Endothelial cell (in vitro differentiated cells): ENCODE results near the gene RASA3. TPM values are rescaled to one million over a fixed set of nuclear protein-coding genes. Genes with fewer than 3 reads are reported as not detected.

Experiments
- DNase-seq: peaks from one replicate; pipeline ENCODE4 v3.0.0; 2021; ENCODE audit warnings: low spot score
- H3K27ac Mint-ChIP-seq: one replicate; pipeline ENCODE4 v1.8.0; 2021; ENCODE audit warnings: mixed read lengths, inconsistent platforms; ENCODE audit not compliant: unreplicated experiment
- H3K27me3 Mint-ChIP-seq: one replicate; pipeline ENCODE4 v1.8.0; 2021; ENCODE audit warnings: mild to moderate bottlenecking, moderate library complexity, mixed read lengths, inconsistent platforms; ENCODE audit not compliant: unreplicated experiment
- H3K36me3 Mint-ChIP-seq: one replicate; pipeline ENCODE4 v1.8.0; 2021; ENCODE audit warnings: mild to moderate bottlenecking, low read depth, mixed read lengths, inconsistent platforms; ENCODE audit not compliant: unreplicated experiment
- H3K4me1 Mint-ChIP-seq: one replicate; pipeline ENCODE4 v1.8.0; 2021; ENCODE audit warnings: mild to moderate bottlenecking, mixed read lengths, inconsistent platforms; ENCODE audit not compliant: unreplicated experiment
- H3K4me3 Mint-ChIP-seq: one replicate; pipeline ENCODE4 v1.8.0; 2021; ENCODE audit warnings: mild to moderate bottlenecking, mixed read lengths, inconsistent platforms; ENCODE audit not compliant: unreplicated experiment
- H3K9me3 Mint-ChIP-seq: one replicate; pipeline ENCODE4 v1.8.0; 2021; ENCODE audit warnings: mixed read lengths, inconsistent platforms; ENCODE audit not compliant: unreplicated experiment
- CTCF ChIP-seq: fragments of 200-600 bp; sonication (generic); IDR thresholded peaks from one replicate; pipeline ENCODE4 v1.5.0; 2021; ENCODE audit warnings: antibody characterized with exemption; ENCODE audit not compliant: unreplicated experiment
- total RNA-seq: library from RNA; stranded (reverse); fragmentation: NEBNext Ultra II Directional; extraction: Animal tissue kit (Norgen Biotek cat#: 25700); gene quantifications from one replicate; pipeline ENCODE4 v1.2.1, GENCODE V29; 2021; ENCODE audit not compliant: unreplicated experiment

The RASA3 gene
- total RNA-seq, 1 donor from 2014 or later = 34.0 TPM

DNA sequence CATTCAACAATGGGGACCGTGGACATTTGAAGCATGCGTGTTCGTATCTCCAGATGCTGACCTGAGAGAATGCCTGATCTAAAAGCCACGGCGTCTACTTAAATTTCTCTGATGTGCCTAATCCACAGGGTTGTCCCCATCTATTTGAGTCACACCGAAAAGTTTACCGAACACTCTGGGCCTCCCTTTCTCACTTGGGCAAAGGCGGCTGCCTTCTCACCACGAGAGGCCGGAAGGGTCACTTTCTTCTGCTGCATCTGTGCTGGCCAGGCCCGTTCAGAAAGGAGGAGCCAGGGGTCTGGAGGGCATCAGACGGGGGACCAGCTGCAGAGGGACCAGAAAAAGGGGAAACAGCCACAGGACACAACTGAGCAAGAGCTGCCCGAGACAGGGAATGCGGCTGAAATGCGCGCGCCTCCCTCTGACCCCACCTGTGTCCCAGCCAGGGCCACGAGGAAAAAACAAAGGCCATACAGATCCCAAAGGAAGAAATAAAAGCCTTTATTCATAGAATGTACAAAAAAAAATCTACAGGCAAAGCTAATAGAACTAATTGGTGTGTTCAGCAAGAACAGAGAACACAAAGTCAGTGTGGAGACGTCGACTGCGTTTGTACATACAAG lies 87.2 kb downstream of the RASA3 start:
- no peak for DNase-seq
- H3K27ac Mint-ChIP-seq = peak overlapping the region; percentile 38
- H3K27me3 Mint-ChIP-seq = peaks cover 14% of the 10 kb centered on the region
- TF ChIP-seq CTCF = no peak
- H3K4me3 Mint-ChIP-seq = no peak overlapping the region
- H3K9me3 Mint-ChIP-seq = no peaks in the 10 kb centered on the region
- peaks cover 17% of the 10 kb centered on the region for H3K4me1 Mint-ChIP-seq
- peaks cover 9% of the 10 kb centered on the region for H3K36me3 Mint-ChIP-seq

- TF ChIP-seq CTCF = no peak
- peaks cover 9% of the 10 kb centered on the region for H3K36me3 Mint-ChIP-seq
These were observed 87.9 kb downstream of the RASA3 start for GRCh38 chr13:114044486-114044885.

DNA sequence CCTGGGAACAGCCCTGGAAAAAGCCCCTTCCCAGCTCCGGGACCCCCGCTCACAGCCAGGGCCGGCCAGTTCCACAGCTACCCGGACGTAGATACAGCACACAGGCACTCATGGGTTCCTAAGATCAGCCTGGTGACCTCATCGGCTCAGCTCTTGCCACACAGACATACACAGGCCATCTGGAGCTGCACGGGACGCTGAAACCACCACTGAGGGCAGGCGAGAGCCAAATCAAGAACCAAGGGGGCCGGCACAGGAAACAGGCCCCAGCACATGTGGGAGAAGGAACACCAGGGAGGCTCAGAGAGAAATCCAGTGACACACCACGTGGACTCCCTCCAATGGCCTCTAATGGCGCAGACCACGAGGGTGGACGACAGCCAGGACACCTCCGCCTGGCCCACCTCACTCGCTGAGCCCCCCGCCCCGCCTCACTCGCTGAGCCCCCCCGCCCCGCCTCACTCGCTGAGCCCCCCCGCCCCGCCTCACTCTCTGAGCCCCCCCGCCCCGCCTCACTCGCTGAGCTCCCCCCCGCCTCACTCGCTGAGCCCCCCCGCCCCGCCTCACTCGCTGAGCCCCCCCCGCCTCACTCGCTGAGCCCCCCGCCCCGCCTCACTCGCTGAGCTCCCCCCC lies 88.9 kb downstream of the RASA3 start:
- no peak for TF ChIP-seq CTCF
- H3K27me3 Mint-ChIP-seq = peaks cover 14% of the 10 kb centered on the region
- peaks cover 17% of the 10 kb centered on the region for H3K4me1 Mint-ChIP-seq
- H3K4me3 Mint-ChIP-seq = no peak overlapping the region
- H3K27ac Mint-ChIP-seq = peak overlapping the region; percentile 88
- no peaks in the 10 kb centered on the region for H3K9me3 Mint-ChIP-seq
- peak; percentile 55 for DNase-seq
- peaks cover 9% of the 10 kb centered on the region for H3K36me3 Mint-ChIP-seq

More at GRCh38 chr13:114044486-114044885, 87.9 kb downstream of the RASA3 start:
- H3K9me3 Mint-ChIP-seq = no peaks in the 10 kb centered on the region
- H3K4me1 Mint-ChIP-seq = peaks cover 17% of the 10 kb centered on the region
- DNase-seq = no peak
- H3K4me3 Mint-ChIP-seq = peak overlapping the region; percentile 56
- H3K27ac Mint-ChIP-seq = peak overlapping the region; percentile 68
- peaks cover 14% of the 10 kb centered on the region for H3K27me3 Mint-ChIP-seq

DNA sequence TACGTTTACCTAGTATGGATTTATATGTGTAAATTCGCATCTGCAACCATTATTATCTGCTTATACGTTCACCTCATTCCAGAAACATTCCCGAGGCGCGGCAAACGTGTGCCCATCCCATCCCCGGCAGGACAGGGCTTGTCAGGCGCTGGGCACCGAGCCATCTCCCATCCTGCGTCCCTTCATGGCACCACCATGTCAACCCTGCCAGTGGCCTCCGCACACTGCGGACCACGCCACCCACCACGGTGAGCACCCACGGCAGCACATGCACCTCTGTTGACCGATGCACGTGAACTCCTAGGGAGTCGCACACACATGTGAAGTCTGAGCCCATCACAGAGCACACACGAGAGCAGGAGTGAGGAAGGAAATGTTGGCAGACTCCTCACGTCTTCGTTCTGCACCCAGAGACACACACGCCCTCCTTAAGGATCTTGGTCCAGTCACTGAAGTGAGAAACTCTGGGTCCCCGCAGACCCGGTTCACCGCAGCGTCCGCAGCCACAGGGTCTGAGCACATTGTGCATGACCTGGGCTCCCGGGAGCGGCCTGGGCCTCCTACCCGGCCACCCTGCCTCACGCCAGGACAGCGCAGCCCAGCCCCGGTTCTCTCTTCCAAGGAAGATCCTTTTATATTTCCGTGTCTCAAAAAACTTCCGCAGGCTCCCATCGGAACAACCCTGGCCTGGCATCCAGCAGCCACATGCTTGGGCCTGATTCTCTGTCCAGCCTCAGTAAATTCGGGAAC lies 90.2 kb downstream of the RASA3 start:
- peaks cover 19% of the 10 kb centered on the region for H3K27me3 Mint-ChIP-seq
- peaks cover 19% of the 10 kb centered on the region for H3K4me1 Mint-ChIP-seq
- H3K9me3 Mint-ChIP-seq = no peaks in the 10 kb centered on the region
- DNase-seq = no peak
- no peak overlapping the region for H3K4me3 Mint-ChIP-seq
- H3K36me3 Mint-ChIP-seq = peaks cover 14% of the 10 kb centered on the region
- TF ChIP-seq CTCF = no peak
- no peak overlapping the region for H3K27ac Mint-ChIP-seq

- Mint-ChIP-seq H3K9me3 (no peaks in the 10 kb centered on the region), H3K4me1 (peaks cover 25% of the 10 kb centered on the region), H3K27me3 (peaks cover 22% of the 10 kb centered on the region), H3K36me3 (peaks cover 19% of the 10 kb centered on the region), H3K4me3 (no peak overlapping the region), H3K27ac (no peak overlapping the region)
- no peak for TF ChIP-seq CTCF
- DNase-seq = no peak
These were observed 90.9 kb downstream of the RASA3 start for GRCh38 chr13:114041493-114041892.
